ENCODE data around the gene RAB25. TPM values are rescaled to one million over a fixed set of nuclear protein-coding genes. Genes with fewer than 3 reads are reported as not detected.

Gene RAB25
- total RNA-seq, 1 experiment from 2014 or later = not detected

GRCh38 chr1:156021954-156022353, 39.0 kb upstream of the RAB25 start:
- BruUV-seq (replicated peaks) = no TSS peak
- Histone ChIP-seq H3K36me3 (ENCODE audit: control insufficient read depth, insufficient read depth, low read length) (peaks cover 4% of the 10 kb centered on the region; the same call in 1 of the 2 replicates), H3K9me3 (ENCODE audit: control insufficient read depth, insufficient read depth, low read depth, low read length) (no peaks in the 10 kb centered on the region), H3K4me3 (ENCODE audit: low read depth in 2 of 2, low read length in 2 of 2) (no peak overlapping the region), H3K27me3 (ENCODE audit: control insufficient read depth, insufficient read depth, low read length) (no peaks in the 10 kb centered on the region), H3K27ac (ENCODE audit: low read length) (no peak overlapping the region), H3K4me1 (ENCODE audit: control insufficient read depth, insufficient read depth, low read length) (peaks cover 6% of the 10 kb centered on the region; the same call in 1 of the 2 replicates)
- TF ChIP-seq TCF7L2 (IDR thresholded peaks at IDR 0.05; ENCODE audit: low read depth, low read length) = no peak
- TF ChIP-seq, protein P1, sequence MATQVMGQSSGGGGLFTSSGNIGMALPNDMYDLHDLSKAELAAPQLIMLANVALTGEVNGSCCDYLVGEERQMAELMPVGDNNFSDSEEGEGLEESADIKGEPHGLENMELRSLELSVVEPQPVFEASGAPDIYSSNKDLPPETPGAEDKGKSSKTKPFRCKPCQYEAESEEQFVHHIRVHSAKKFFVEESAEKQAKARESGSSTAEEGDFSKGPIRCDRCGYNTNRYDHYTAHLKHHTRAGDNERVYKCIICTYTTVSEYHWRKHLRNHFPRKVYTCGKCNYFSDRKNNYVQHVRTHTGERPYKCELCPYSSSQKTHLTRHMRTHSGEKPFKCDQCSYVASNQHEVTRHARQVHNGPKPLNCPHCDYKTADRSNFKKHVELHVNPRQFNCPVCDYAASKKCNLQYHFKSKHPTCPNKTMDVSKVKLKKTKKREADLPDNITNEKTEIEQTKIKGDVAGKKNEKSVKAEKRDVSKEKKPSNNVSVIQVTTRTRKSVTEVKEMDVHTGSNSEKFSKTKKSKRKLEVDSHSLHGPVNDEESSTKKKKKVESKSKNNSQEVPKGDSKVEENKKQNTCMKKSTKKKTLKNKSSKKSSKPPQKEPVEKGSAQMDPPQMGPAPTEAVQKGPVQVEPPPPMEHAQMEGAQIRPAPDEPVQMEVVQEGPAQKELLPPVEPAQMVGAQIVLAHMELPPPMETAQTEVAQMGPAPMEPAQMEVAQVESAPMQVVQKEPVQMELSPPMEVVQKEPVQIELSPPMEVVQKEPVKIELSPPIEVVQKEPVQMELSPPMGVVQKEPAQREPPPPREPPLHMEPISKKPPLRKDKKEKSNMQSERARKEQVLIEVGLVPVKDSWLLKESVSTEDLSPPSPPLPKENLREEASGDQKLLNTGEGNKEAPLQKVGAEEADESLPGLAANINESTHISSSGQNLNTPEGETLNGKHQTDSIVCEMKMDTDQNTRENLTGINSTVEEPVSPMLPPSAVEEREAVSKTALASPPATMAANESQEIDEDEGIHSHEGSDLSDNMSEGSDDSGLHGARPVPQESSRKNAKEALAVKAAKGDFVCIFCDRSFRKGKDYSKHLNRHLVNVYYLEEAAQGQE (IDR thresholded peaks at IDR 0.05; ENCODE audit: insufficient read depth in 1 of 2, low read depth in 2 of 2, low read length in 1 of 2) = no peak
- TF ChIP-seq POLR2AphosphoS5 (IDR thresholded peaks at IDR 0.05; ENCODE audit: low read depth, low read length) = no peak
- TF ChIP-seq, protein P2, sequence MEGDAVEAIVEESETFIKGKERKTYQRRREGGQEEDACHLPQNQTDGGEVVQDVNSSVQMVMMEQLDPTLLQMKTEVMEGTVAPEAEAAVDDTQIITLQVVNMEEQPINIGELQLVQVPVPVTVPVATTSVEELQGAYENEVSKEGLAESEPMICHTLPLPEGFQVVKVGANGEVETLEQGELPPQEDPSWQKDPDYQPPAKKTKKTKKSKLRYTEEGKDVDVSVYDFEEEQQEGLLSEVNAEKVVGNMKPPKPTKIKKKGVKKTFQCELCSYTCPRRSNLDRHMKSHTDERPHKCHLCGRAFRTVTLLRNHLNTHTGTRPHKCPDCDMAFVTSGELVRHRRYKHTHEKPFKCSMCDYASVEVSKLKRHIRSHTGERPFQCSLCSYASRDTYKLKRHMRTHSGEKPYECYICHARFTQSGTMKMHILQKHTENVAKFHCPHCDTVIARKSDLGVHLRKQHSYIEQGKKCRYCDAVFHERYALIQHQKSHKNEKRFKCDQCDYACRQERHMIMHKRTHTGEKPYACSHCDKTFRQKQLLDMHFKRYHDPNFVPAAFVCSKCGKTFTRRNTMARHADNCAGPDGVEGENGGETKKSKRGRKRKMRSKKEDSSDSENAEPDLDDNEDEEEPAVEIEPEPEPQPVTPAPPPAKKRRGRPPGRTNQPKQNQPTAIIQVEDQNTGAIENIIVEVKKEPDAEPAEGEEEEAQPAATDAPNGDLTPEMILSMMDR (IDR thresholded peaks at IDR 0.05) = no peak
- TF ChIP-seq SIN3A (IDR thresholded peaks at IDR 0.05; ENCODE audit: borderline replicate concordance, insufficient read depth, low read depth, low read length) = no peak
- DNase-seq (ENCODE audit: low read depth, low spot score) = no peak
- in situ Hi-C loops (cut with HindIII; ENCODE audit: low pct_unique_long_range_greater_than_20kb, low sequenced_read_pairs) (no loop called here), intact Hi-C loops (cut with micrococcal nuclease; ENCODE audit: unreplicated experiment) (no loop called here)
- POLR2A ChIA-PET = no interaction called here
- ATAC-seq = no peak
- CTCF ChIA-PET = no interaction called here

DNA sequence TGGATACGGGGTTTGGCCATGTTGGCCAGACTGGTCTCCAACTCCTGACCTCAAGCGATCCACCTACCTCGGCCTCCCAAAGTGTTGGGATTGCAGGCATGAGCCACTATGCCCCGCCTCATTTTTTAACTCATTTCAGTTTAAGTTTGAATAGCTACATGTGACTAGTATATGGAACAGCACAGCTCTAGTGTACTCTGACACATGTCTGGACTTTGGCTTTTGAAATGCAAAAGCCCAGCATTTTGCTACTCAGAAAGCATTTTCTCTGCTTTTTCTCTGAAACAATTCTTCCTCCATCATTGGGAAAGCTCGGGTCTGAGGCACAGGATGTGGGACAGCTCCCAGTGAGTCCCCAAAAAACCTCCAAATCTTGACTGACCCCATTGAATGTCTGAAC, 36.2 kb upstream of the RAB25 start:
- DNase-seq (ENCODE audit: low read depth, low spot score) (no peak), ATAC-seq (no peak)
- CTCF ChIA-PET = interaction anchor here (0.5 kb wide), 1 partner anchor 17 kb away, joined by 3 read pairs; no protein-coding TSS in a partner anchor
- TF ChIP-seq SIN3A (IDR thresholded peaks at IDR 0.05; ENCODE audit: borderline replicate concordance, insufficient read depth, low read depth, low read length) = no peak
- TF ChIP-seq, protein P1 (IDR thresholded peaks at IDR 0.05; ENCODE audit: insufficient read depth in 1 of 2, low read depth in 2 of 2, low read length in 1 of 2) = no peak
- TF ChIP-seq, protein P2 (IDR thresholded peaks at IDR 0.05) = no peak
- no TSS peak for BruUV-seq (replicated peaks)
- Histone ChIP-seq H3K4me3 (ENCODE audit: low read depth in 2 of 2, low read length in 2 of 2) (no peak overlapping the region), H3K27ac (ENCODE audit: low read length) (no peak overlapping the region), H3K4me1 (ENCODE audit: control insufficient read depth, insufficient read depth, low read length) (peaks cover 4% of the 10 kb centered on the region; the same call in 1 of the 2 replicates), H3K9me3 (ENCODE audit: control insufficient read depth, insufficient read depth, low read depth, low read length) (no peaks in the 10 kb centered on the region), H3K36me3 (ENCODE audit: control insufficient read depth, insufficient read depth, low read length) (peaks cover 4% of the 10 kb centered on the region; the same call in 1 of the 2 replicates), H3K27me3 (ENCODE audit: control insufficient read depth, insufficient read depth, low read length) (no peaks in the 10 kb centered on the region)
- in situ Hi-C loops (cut with HindIII; ENCODE audit: low pct_unique_long_range_greater_than_20kb, low sequenced_read_pairs) (no loop called here), intact Hi-C loops (cut with micrococcal nuclease; ENCODE audit: unreplicated experiment) (no loop called here)
- POLR2A ChIA-PET = no interaction called here
